ENCODE data around the gene FYTTD1.

Gene FYTTD1

DNA sequence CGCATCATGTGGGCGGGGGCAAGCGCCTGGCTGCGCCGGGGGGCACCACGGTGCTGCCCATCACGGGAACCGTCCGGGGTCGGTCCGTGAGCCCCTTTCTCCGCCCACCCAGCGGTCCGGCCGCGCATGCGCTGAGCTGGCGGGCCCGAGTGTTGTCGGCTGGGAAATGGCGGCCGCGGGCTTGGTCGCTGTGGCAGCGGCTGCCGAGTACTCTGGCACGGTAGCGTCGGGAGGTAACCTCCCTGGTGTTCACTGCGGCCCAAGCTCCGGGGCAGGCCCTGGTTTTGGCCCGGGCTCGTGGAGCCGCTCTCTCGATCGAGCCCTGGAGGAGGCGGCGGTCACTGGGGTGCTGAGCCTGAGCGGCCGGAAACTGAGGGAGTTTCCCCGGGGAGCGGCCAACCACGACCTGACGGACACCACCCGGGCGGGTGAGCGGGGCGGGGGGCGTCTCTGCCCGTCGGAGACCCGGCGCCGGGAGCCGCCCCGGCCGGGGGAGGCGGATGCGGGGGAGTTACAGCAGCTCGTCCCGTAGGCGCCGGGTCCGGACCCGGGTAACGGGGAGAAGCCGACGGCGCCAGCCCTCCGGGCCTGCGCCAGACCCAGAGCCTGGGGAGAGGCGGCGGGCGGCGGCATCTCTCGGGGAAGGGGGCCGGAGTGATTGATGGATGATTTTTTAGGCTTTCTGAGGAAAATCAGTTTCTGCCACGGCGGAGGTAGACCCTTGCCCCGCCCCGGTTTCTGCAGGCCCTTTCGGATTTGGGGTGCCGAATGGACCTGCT is 41.6 kb downstream of the FYTTD1 start, which contains the start of gene LRCH3:
Gene LRCH3 (plus strand): TSS at position 142 of the 779 bp plus-strand sequence. CDS start 25 bp downstream, at position 167.
- FAIRE-seq: no peak

GRCh38 chr3:197791892-197792647 is 42.4 kb downstream of the FYTTD1 start:
- no peak for FAIRE-seq
- DNase-seq (ENCODE audit: low spot score): no peak

More for the DNA sequence above, 41.6 kb downstream of the FYTTD1 start, which contains the start of gene LRCH3:
- DNase-seq (ENCODE audit: low spot score): peak; percentile 49

DNA sequence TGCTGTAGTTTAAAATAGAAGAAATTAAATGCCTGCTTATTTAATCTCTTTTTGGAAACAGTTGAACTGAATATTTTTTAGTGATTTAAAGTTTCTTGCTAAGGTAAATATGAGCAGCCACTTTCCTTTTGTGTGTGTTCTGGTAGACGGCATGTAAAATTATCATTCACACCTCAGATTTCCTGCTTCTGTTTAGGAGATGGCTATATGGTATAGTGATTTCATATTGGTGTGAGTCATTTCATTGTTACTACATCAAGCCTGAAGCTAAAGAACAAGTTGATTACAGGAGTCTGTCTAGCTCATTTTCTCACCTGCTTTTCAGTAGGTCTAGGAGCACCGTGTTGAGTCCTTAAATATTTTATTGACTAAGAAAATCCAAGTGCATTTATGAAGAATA is 43.6 kb downstream of the FYTTD1 start:
- peak; percentile 33 for FAIRE-seq
- DNase-seq (ENCODE audit: low spot score): peak; percentile 31

DNA sequence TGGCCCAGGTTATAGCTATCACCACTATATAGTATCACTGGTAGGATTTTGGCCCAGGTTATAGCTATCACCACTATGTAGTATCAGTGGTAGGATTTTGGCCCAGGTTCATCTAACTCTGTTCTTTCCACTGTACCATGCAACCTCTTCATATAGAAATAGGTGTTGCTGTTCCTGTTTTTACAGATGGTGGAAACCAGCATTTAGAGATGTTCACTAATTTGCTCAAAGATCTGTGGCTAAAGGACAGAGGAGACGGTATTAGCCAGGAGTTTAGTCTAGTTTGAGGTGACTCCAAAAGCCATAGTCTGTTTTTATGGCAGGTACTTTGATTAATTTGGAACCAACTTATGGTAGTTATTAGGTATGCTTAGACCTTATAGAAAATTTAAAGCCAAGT is 44.4 kb downstream of the FYTTD1 start:
- FAIRE-seq (no peak), DNase-seq (ENCODE audit: low spot score) (no peak)

DNA sequence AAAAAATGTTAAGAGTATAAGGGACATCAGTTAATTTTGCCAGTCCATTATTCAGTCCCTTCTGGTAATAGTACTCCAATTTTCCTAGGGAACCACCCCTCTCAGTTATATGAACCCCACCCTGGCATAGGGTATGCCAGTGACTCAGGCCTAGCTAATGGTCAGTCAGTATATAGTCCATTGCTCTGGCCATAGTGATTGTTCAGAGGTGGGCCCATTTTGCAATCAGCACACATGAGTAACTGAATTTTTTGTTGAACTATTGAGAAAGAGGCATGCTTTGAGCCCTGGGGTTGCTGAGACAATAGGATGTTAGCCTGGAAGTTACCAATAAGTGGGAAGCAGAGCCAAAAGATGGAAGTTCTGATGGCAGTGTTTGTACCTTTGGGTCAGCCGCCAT is 45.5 kb downstream of the FYTTD1 start:
- FAIRE-seq (no peak), DNase-seq (ENCODE audit: low spot score) (no peak)

- no peak for FAIRE-seq
- no peak for DNase-seq (ENCODE audit: low spot score)
Observed at GRCh38 chr3:197796087-197796486, 46.4 kb downstream of the FYTTD1 start.

DNA sequence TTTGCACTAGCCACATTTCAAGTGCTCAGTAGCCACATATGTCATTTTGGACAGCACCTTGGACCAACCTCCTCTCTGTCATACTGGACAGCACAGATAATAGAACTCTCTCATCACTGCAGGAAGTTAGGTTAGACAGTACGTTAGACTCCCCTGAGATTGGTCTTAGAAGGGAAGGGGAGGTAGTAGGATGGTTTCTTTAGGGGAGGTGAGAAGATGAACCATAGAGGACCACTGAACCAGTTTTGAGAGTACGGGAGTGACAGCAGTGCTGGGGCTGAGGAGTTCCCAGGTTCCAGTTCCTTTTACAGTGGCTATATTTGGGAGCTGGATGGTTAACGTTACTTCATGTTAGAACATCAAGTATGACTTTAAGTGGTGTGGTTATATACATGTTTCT is 49.2 kb downstream of the FYTTD1 start:
- no peak for DNase-seq (ENCODE audit: low spot score)
- no peak for FAIRE-seq

DNA sequence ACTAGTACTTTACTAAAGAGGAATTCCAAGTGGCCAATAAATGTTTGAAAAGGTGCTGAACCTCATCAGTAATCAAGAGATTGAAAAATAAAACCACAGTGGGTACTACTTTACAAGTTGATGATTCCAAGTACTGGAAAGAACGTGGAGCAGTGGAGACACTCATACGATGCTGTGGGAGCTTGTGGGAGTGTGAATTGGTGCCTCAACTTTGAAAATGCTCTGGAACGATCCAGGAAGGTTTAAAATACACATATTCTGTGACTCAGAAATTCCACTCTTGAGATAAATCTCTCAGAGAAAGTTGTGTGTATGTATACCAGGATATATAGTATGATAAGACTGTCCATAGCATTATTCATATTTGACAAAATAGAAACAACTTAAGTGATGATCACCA is 50.7 kb downstream of the FYTTD1 start:
- FAIRE-seq (no peak), DNase-seq (ENCODE audit: low spot score) (no peak)

DNA sequence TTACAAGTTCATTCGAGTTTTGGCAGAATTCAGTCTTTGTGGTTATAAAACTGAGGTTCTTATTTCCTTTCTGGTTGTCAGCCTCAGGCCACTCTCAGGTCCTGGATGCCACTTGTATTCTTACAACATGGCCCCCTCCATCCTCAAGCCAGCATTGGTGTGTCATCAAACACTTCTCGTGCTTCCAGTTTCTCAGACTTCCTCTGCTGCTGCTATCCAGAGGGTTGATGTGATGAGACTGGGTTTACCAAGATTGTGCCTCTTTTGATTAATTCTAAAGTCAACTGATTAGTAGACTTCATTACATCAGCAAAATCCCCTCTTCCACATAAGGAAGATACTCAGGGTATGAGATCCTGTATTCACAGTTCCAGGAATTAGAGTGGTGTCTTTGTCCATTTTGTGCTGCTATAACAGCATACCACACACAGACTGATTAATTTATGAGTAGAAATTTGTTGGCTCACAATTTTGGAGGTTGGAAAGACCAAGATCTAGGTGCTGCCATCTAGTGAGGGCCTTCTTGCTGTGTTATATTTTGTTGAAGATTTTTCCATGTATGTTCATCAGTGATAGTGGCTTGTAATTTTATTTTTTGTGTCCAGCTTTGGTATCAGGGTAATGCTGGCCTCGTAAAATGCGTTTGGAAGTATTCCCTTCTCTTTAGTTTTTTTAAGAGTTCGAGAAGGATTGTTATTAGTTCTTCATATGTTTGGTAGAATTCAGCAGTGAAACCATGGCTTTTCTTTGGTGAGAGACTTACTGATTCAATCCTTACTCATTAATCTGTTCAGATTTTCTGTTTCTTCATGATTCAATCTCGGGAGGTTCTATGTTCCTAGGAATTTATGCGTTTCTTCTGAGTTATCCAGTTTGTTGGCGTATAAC is 52.5 kb downstream of the FYTTD1 start:
- DNase-seq (ENCODE audit: low spot score) (no peak), FAIRE-seq (no peak)

DNA sequence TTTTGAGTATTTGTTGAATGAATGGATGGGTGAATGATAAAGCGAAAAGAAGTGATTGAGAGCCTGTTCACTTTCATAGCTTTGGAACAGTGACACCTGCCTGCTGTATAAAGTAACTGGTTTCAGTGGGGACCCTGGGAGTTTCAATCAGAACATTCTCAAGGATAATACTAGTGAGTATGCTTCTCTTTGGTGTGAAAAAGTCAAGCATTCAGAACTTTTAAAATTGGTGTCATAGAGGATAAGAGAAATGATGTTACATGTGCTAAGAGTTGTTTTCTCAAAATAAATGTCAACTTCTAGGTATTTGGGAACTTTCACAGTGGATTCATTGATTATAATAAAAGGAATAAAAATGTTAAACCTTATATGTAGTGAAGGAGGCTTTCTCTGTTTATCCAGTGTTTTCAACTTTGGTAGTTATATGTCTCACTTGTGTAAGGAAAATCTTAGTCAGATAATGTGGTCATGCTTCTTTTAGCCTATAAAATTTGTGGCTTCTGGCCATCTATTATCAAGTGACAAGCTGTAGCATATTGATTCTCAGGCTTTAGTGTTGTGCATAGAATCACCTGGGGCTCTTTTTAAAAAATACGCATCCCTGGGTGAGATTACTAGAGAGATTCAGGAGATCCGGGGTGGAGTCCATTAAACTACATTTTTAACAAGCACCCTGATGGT is 53.2 kb downstream of the FYTTD1 start:
- DNase-seq (ENCODE audit: low spot score) (no peak), FAIRE-seq (no peak)

DNA sequence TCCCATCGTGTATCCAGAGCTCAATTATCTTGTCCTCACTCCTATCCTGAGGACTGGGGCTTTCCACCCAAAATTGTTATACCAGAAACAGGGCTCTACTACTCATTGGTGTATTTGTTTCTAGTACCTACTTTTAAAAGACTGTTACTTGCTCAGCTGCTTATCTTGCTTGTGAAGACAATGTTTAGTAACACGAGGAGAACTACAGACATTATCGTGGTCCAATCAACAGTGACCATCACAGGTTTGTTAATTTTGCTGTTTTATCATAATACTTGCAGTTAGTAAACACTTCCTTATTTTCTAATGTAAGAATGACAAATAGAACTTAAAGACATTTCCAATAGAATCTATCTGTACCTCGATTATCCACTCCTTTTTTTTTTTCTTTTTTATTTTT is 54.8 kb downstream of the FYTTD1 start:
- FAIRE-seq (no peak), DNase-seq (ENCODE audit: low spot score) (no peak)

GRCh38 chr3:197807969-197808587 is 58.4 kb downstream of the FYTTD1 start:
- no peak for DNase-seq (ENCODE audit: low spot score)
- no peak for FAIRE-seq

DNA sequence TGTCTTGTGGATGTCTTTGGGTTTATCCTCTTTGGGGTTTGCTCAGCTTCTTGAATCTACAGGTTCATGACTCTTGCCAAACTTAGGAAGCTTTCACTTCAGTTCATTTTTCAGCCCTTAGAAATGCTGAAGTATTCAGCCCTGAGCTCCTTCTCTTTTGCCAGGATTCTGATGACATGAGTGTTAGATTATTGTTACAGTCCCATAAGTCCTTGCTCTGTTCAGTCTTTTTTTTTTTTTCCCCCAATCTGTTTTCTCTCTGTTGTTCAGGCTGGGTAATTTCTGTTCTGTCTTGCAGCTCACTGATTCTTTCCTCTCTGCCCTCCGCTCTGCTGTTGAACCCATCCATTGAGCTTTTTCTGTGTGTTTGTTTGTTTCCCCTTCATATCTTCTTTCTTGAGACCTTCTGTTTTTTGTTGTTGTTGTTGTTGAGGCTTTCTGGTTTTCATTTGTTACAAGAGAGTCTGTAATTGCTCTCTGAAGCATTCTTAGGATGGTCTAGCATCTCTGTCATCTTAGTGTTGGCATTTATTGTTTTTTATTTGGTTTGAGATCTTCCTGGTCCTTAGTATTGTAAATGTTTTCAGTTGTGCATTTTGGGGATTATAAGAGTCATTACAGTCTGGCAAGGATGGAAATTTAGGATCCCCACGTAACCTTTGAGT is 59.8 kb downstream of the FYTTD1 start:
- FAIRE-seq: no peak
- no peak for DNase-seq (ENCODE audit: low spot score)

- no peak for FAIRE-seq
Observed at GRCh38 chr3:197810901-197811300, 61.2 kb downstream of the FYTTD1 start.

GRCh38 chr3:197811343-197811742 is 61.7 kb downstream of the FYTTD1 start:
- FAIRE-seq (no peak), DNase-seq (ENCODE audit: low spot score) (no peak)

More at GRCh38 chr3:197810901-197811300, 61.2 kb downstream of the FYTTD1 start:
- DNase-seq (ENCODE audit: low spot score): no peak

DNA sequence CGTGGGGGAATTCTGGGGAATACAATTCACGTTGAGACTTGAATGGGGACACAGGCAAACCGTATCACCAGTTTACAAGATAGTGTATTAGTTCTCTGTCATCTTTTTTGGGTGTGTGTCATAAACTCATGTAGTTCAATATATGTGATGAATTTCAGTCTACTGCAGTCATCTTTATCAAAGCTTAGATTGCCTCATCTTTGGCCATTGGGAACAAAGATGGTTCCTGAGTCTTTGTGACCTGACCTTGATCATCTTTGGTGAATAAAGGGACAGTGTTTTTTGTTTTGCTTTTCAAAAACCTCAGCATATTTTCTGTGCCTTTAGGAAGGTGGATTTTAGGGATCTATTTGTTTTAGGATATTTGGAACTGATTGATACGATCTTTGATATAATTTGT is 64.7 kb downstream of the FYTTD1 start:
- DNase-seq (ENCODE audit: low spot score): no peak
- FAIRE-seq: no peak

GRCh38 chr3:197820550-197821335 is 71.1 kb downstream of the FYTTD1 start:
- DNase-seq (ENCODE audit: low spot score): peak; percentile 75
- peak; percentile 96 for FAIRE-seq

GRCh38 chr3:197829397-197830045 is 79.8 kb downstream of the FYTTD1 start:
- FAIRE-seq (no peak), DNase-seq (ENCODE audit: low spot score) (no peak)
